ENCODE data around the gene AP3B1.
"Not testable (repeated sequence)": the region's sequence is repeated elsewhere in the genome, so short reads cannot be mapped to it uniquely, and the experiment has no call there.

AP3B1 gene

DNA sequence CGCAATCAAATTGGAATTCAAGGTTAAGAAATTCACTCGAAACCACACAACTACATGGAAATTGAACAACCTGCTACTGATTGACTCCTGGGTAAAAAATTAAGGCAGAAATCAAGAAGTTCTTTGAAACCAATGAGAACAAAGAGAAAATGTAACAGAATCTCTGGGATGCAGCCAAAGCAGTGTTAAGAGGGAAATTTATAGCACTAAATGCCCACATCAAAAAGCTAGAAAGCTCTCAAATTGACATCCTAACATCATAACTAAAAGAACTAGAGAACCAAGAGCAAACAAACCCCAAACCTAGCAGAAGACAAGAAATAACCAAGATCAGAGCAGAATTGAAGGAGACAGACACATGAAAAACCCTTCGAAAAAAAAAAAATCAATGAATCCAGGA is 226.9 kb downstream of the AP3B1 start:
- H4K91ac ChIP-seq (ENCODE audit: low read depth, low read length); H3K23ac ChIP-seq (ENCODE audit: low read length); H2BK12ac ChIP-seq (ENCODE audit: low read length); H4K8ac ChIP-seq (ENCODE audit: low read depth, low read length); H3K4me2 ChIP-seq (ENCODE audit: low read length); H2BK5ac ChIP-seq (ENCODE audit: low read depth, low read length, poor library complexity); H3K79me2 ChIP-seq (ENCODE audit: control insufficient read depth, insufficient read depth, low read length, poor library complexity); H3K27ac ChIP-seq (ENCODE audit: low read depth, low read length); H2BK120ac ChIP-seq (ENCODE audit: insufficient read depth, low read length, poor library complexity); H3K4me1 ChIP-seq (ENCODE audit: control insufficient read depth in 1 of 2, insufficient read depth in 2 of 2, low read length in 2 of 2); H2AK5ac ChIP-seq (ENCODE audit: low read length); H4K12ac ChIP-seq (ENCODE audit: low read depth, low read length); H3K9me3 ChIP-seq (ENCODE audit: insufficient read depth, low read depth, low read length); H3K4ac ChIP-seq (ENCODE audit: low read depth, low read length); DNase-seq; H3K9ac ChIP-seq (ENCODE audit: low read length); H3K27me3 ChIP-seq (ENCODE audit: insufficient read depth, low read length); H3K36me3 ChIP-seq (ENCODE audit: control insufficient read depth in 1 of 2, insufficient read depth in 2 of 2, low read length in 2 of 2); H3K14ac ChIP-seq (ENCODE audit: low read length); H3K4me3 ChIP-seq (ENCODE audit: low read depth, low read length); H3K79me1 ChIP-seq (ENCODE audit: low read length); H2AFZ ChIP-seq (ENCODE audit: insufficient read depth, low read length, poor library complexity); H3K18ac ChIP-seq (ENCODE audit: low read length): not testable (repeated sequence)
- WGBS (ENCODE audit: extremely low coverage, insufficient coverage, insufficient read length), result no CpG with 5 or more reads among the region's 3 CpGs

DNA sequence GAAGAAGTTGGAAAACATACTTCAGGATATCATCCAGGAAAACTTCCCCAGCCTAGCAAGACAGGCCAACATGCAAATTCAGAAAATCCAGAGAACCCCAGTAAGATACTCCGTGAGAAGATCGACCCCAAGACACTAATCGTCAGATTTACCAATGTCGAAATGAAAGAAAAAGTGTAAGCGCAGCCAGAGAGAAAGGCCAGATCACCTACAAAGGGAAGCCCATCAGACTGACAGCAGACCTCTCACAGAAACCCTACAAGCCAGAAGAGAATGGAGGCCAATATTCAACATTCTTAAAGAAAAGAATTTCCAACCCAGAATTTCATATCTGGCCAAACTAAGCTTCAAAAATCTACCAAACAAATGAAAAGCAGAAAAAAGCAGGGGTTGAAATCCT is 227.8 kb downstream of the AP3B1 start:
- H2BK5ac ChIP-seq (ENCODE audit: low read depth, low read length, poor library complexity); H3K4me3 ChIP-seq (ENCODE audit: low read depth, low read length); H3K4me2 ChIP-seq (ENCODE audit: low read length); H3K4ac ChIP-seq (ENCODE audit: low read depth, low read length); H2AK5ac ChIP-seq (ENCODE audit: low read length); H3K27me3 ChIP-seq (ENCODE audit: insufficient read depth, low read length); H3K23ac ChIP-seq (ENCODE audit: low read length); H3K79me1 ChIP-seq (ENCODE audit: low read length); H3K9me3 ChIP-seq (ENCODE audit: insufficient read depth, low read depth, low read length); DNase-seq; H2AFZ ChIP-seq (ENCODE audit: insufficient read depth, low read length, poor library complexity); H2BK120ac ChIP-seq (ENCODE audit: insufficient read depth, low read length, poor library complexity); H3K36me3 ChIP-seq (ENCODE audit: control insufficient read depth in 1 of 2, insufficient read depth in 2 of 2, low read length in 2 of 2); H3K4me1 ChIP-seq (ENCODE audit: control insufficient read depth in 1 of 2, insufficient read depth in 2 of 2, low read length in 2 of 2); H3K14ac ChIP-seq (ENCODE audit: low read length); H2BK12ac ChIP-seq (ENCODE audit: low read length); H3K9ac ChIP-seq (ENCODE audit: low read length); H3K18ac ChIP-seq (ENCODE audit: low read length); H4K8ac ChIP-seq (ENCODE audit: low read depth, low read length); H3K79me2 ChIP-seq (ENCODE audit: control insufficient read depth, insufficient read depth, low read length, poor library complexity); H4K91ac ChIP-seq (ENCODE audit: low read depth, low read length); H4K12ac ChIP-seq (ENCODE audit: low read depth, low read length); H3K27ac ChIP-seq (ENCODE audit: low read depth, low read length): not testable (repeated sequence)
- WGBS (ENCODE audit: extremely low coverage, insufficient coverage, insufficient read length), result no CpG with 5 or more reads among the region's 5 CpGs

GRCh38 chr5:78065663-78066062 is 228.8 kb downstream of the AP3B1 start:
- Histone ChIP-seq H3K4ac (ENCODE audit: low read depth, low read length) (no peak overlapping the region), H2AFZ (ENCODE audit: insufficient read depth, low read length, poor library complexity) (no peak overlapping the region)

GRCh38 chr5:78064941-78065472 is 229.5 kb downstream of the AP3B1 start:
- Histone ChIP-seq H2AFZ (ENCODE audit: insufficient read depth, low read length, poor library complexity) (no peak overlapping the region), H3K4me1 (ENCODE audit: control insufficient read depth in 1 of 2, insufficient read depth in 2 of 2, low read length in 2 of 2) (peaks cover 0 to 6% of the 10 kb centered on the region in 2 experiments), H3K23ac (ENCODE audit: low read length) (no peak overlapping the region), H2AK5ac (ENCODE audit: low read length) (no peak overlapping the region), H3K4me2 (ENCODE audit: low read length) (no peak overlapping the region), H3K27me3 (ENCODE audit: insufficient read depth, low read length) (no peaks in the 10 kb centered on the region), H3K79me1 (ENCODE audit: low read length) (no peaks in the 10 kb centered on the region), H3K9me3 (ENCODE audit: insufficient read depth, low read depth, low read length) (no peaks in the 10 kb centered on the region), H4K12ac (ENCODE audit: low read depth, low read length) (no peak overlapping the region), H3K36me3 (ENCODE audit: control insufficient read depth in 1 of 2, insufficient read depth in 2 of 2, low read length in 2 of 2) (peaks cover 0 to 1% of the 10 kb centered on the region in 2 experiments), H3K4me3 (ENCODE audit: low read depth, low read length) (no peak overlapping the region), H2BK5ac (ENCODE audit: low read depth, low read length, poor library complexity) (no peak overlapping the region), H3K9ac (ENCODE audit: low read length) (no peak overlapping the region), H3K14ac (ENCODE audit: low read length) (no peak overlapping the region), H2BK12ac (ENCODE audit: low read length) (no peak overlapping the region), H4K8ac (ENCODE audit: low read depth, low read length) (no peak overlapping the region), H2BK120ac (ENCODE audit: insufficient read depth, low read length, poor library complexity) (no peak overlapping the region), H3K4ac (ENCODE audit: low read depth, low read length) (no peak overlapping the region), H3K27ac (ENCODE audit: low read depth, low read length) (no peak overlapping the region), H4K91ac (ENCODE audit: low read depth, low read length) (no peak overlapping the region), H3K79me2 (ENCODE audit: control insufficient read depth, insufficient read depth, low read length, poor library complexity) (no peaks in the 10 kb centered on the region), H3K18ac (ENCODE audit: low read length) (no peak overlapping the region)
- WGBS (ENCODE audit: extremely low coverage, insufficient coverage, insufficient read length), result no CpG with 5 or more reads among the region's 12 CpGs
- no peak for DNase-seq

More at GRCh38 chr5:78065663-78066062, 228.8 kb downstream of the AP3B1 start:
- no peaks in the 10 kb centered on the region for H3K27me3 ChIP-seq (ENCODE audit: insufficient read depth, low read length)
- no peak overlapping the region for H3K27ac ChIP-seq (ENCODE audit: low read depth, low read length)
- no peaks in the 10 kb centered on the region for H3K79me1 ChIP-seq (ENCODE audit: low read length)
- no peak overlapping the region for H3K14ac ChIP-seq (ENCODE audit: low read length)
- H3K9me3 ChIP-seq (ENCODE audit: insufficient read depth, low read depth, low read length), result no peaks in the 10 kb centered on the region
- no peak overlapping the region for H2BK5ac ChIP-seq (ENCODE audit: low read depth, low read length, poor library complexity)
- H2BK12ac ChIP-seq (ENCODE audit: low read length), result no peak overlapping the region
- H4K12ac ChIP-seq (ENCODE audit: low read depth, low read length), result no peak overlapping the region
- H4K91ac ChIP-seq (ENCODE audit: low read depth, low read length), result no peak overlapping the region
- H3K4me2 ChIP-seq (ENCODE audit: low read length), result no peak overlapping the region
- peaks cover 0 to 1% of the 10 kb centered on the region in 2 experiments for H3K36me3 ChIP-seq (ENCODE audit: control insufficient read depth in 1 of 2, insufficient read depth in 2 of 2, low read length in 2 of 2)
- no peaks in the 10 kb centered on the region for H3K79me2 ChIP-seq (ENCODE audit: control insufficient read depth, insufficient read depth, low read length, poor library complexity)
- H3K9ac ChIP-seq (ENCODE audit: low read length), result no peak overlapping the region
- H3K23ac ChIP-seq (ENCODE audit: low read length), result no peak overlapping the region
- H3K4me3 ChIP-seq (ENCODE audit: low read depth, low read length), result no peak overlapping the region
- no CpG with 5 or more reads among the region's 5 CpGs for WGBS (ENCODE audit: extremely low coverage, insufficient coverage, insufficient read length)
- no peak overlapping the region for H3K18ac ChIP-seq (ENCODE audit: low read length)
- peaks cover 0 to 6% of the 10 kb centered on the region in 2 experiments for H3K4me1 ChIP-seq (ENCODE audit: control insufficient read depth in 1 of 2, insufficient read depth in 2 of 2, low read length in 2 of 2)
- DNase-seq, result peak; percentile 30 to 68
- no peak overlapping the region for H2AK5ac ChIP-seq (ENCODE audit: low read length)
- no peak overlapping the region for H2BK120ac ChIP-seq (ENCODE audit: insufficient read depth, low read length, poor library complexity)
- no peak overlapping the region for H4K8ac ChIP-seq (ENCODE audit: low read depth, low read length)
